Measurements from ENCODE around the gene RAB15.

Gene RAB15

GRCh38 chr14:64950889-64951288 lies 21.2 kb downstream of the RAB15 start:
- no peak for TF ChIP-seq EZH2 (optimal IDR thresholded peaks at IDR 0.05; ENCODE audit: low read depth, low read length)
- no peak for TF ChIP-seq CTCF (IDR thresholded peaks at IDR 0.05; ENCODE audit: low read length)
- TF ChIP-seq EZH2phosphoT487 (IDR thresholded peaks at IDR 0.05; ENCODE audit: low read length): no peak
- H4K20me1 ChIP-seq (ENCODE audit: insufficient read depth, low read length): no peaks in the 10 kb centered on the region

GRCh38 chr14:64948612-64949210 lies 23.4 kb downstream of the RAB15 start:
- Histone ChIP-seq H3K9me3 (replicated peaks; ENCODE audit: insufficient read depth, low read length) (no peaks in the 10 kb centered on the region), H3K4me3 (ENCODE audit: low read length) (no peak overlapping the region), H3K36me3 (replicated peaks; ENCODE audit: insufficient read depth, low read length) (no peaks in the 10 kb centered on the region), H3K9ac (ENCODE audit: low read length) (no peak overlapping the region), H3K27ac (ENCODE audit: low read length) (no peak overlapping the region), H3K4me1 (ENCODE audit: low read length) (no peaks in the 10 kb centered on the region), H3F3A (ENCODE audit: insufficient read depth, low read length) (no peaks in the 10 kb centered on the region), H3K9me2 (replicated peaks; ENCODE audit: insufficient read depth, low read length) (no peaks in the 10 kb centered on the region), H3K4me2 (ENCODE audit: low read depth, low read length) (no peak overlapping the region), H3K27me3 (replicated peaks; ENCODE audit: insufficient read depth, low read length) (no peaks in the 10 kb centered on the region), H3K79me2 (ENCODE audit: low read length) (no peaks in the 10 kb centered on the region), H4K20me1 (ENCODE audit: insufficient read depth, low read length) (no peaks in the 10 kb centered on the region), H2AFZ (ENCODE audit: low read length) (no peak overlapping the region)
- DNase-seq: no peak
- TF ChIP-seq EZH2phosphoT487 (IDR thresholded peaks at IDR 0.05; ENCODE audit: low read length) (no peak), EZH2 (optimal IDR thresholded peaks at IDR 0.05; ENCODE audit: low read depth, low read length) (no peak), CTCF (IDR thresholded peaks at IDR 0.05; ENCODE audit: low read length) (no peak)

More at GRCh38 chr14:64950889-64951288, 21.2 kb downstream of the RAB15 start:
- DNase-seq: no peak
- Histone ChIP-seq H3K27ac (ENCODE audit: low read length) (no peak overlapping the region), H3F3A (ENCODE audit: insufficient read depth, low read length) (no peaks in the 10 kb centered on the region), H3K9me2 (replicated peaks; ENCODE audit: insufficient read depth, low read length) (no peaks in the 10 kb centered on the region), H3K4me1 (ENCODE audit: low read length) (no peaks in the 10 kb centered on the region), H3K4me3 (ENCODE audit: low read length) (no peak overlapping the region), H3K36me3 (replicated peaks; ENCODE audit: insufficient read depth, low read length) (no peaks in the 10 kb centered on the region), H3K27me3 (replicated peaks; ENCODE audit: insufficient read depth, low read length) (no peaks in the 10 kb centered on the region), H3K79me2 (ENCODE audit: low read length) (no peaks in the 10 kb centered on the region), H3K9me3 (replicated peaks; ENCODE audit: insufficient read depth, low read length) (no peaks in the 10 kb centered on the region), H2AFZ (ENCODE audit: low read length) (no peak overlapping the region), H3K9ac (ENCODE audit: low read length) (no peak overlapping the region), H3K4me2 (ENCODE audit: low read depth, low read length) (no peak overlapping the region)

DNA sequence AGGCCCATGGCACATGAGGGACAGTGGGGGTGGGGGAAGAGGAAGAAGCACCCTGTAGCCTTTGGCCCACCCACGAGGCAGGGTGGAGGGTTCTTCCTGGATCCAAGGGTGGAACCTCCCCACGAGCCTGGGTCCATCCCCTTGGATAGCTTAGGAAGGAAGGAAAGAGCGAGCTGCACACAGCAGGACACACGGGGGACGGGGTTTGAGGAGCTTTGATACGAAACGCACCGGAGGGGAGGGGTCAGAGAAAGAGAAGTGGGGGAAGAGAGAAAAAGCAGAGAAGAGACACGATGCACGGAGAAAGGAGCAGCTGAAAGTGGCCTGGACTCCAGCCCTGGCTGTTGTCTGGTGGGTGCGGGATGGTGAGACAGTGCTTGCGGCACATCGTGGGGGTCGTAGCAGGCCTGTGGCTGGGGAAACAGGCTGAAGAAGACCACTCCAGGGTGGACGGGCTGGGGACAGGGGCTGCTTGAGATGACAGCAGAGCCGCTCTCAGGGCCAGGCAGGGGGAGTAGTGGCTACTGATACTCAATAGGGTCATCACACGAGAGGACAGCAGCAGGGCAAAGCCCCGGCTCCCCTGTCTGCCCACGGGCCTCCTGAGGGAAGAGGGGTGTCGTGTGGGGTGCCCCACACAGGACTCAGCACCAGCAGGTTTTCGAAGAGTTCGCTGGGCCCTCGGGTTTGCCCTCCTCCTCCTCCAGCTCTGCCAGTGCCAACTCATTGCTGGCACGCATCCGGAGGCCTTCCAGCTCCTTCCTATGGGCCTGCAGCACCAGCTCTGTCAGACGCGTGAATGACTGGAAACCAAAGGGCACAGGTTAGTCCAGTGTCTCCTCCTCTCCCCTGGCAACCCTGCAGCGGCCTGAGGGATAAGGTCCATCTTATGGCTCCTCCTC lies 24.2 kb downstream of the RAB15 start:
- no peaks in the 10 kb centered on the region for H4K20me1 ChIP-seq (ENCODE audit: insufficient read depth, low read length)
- no peak overlapping the region for H3K4me2 ChIP-seq (ENCODE audit: low read depth, low read length)
- H3K36me3 ChIP-seq (replicated peaks; ENCODE audit: insufficient read depth, low read length): no peaks in the 10 kb centered on the region

More for the DNA sequence above, 24.2 kb downstream of the RAB15 start:
- H3K4me1 ChIP-seq (ENCODE audit: low read length): no peaks in the 10 kb centered on the region
- H3K9ac ChIP-seq (ENCODE audit: low read length): no peak overlapping the region
- H3K9me3 ChIP-seq (replicated peaks; ENCODE audit: insufficient read depth, low read length): no peaks in the 10 kb centered on the region
- H3K27ac ChIP-seq (ENCODE audit: low read length): no peak overlapping the region
- no peaks in the 10 kb centered on the region for H3K9me2 ChIP-seq (replicated peaks; ENCODE audit: insufficient read depth, low read length)
- no peak overlapping the region for H2AFZ ChIP-seq (ENCODE audit: low read length)
- no peaks in the 10 kb centered on the region for H3F3A ChIP-seq (ENCODE audit: insufficient read depth, low read length)
- no peaks in the 10 kb centered on the region for H3K79me2 ChIP-seq (ENCODE audit: low read length)
- H3K27me3 ChIP-seq (replicated peaks; ENCODE audit: insufficient read depth, low read length): no peaks in the 10 kb centered on the region
- TF ChIP-seq CTCF (IDR thresholded peaks at IDR 0.05; ENCODE audit: low read length) (no peak), EZH2 (optimal IDR thresholded peaks at IDR 0.05; ENCODE audit: low read depth, low read length) (no peak), EZH2phosphoT487 (IDR thresholded peaks at IDR 0.05; ENCODE audit: low read length) (no peak)
- H3K4me3 ChIP-seq (ENCODE audit: low read length): no peak overlapping the region
- no peak for DNase-seq
